ENCODE measurements around the gene BARHL2.

DNA sequence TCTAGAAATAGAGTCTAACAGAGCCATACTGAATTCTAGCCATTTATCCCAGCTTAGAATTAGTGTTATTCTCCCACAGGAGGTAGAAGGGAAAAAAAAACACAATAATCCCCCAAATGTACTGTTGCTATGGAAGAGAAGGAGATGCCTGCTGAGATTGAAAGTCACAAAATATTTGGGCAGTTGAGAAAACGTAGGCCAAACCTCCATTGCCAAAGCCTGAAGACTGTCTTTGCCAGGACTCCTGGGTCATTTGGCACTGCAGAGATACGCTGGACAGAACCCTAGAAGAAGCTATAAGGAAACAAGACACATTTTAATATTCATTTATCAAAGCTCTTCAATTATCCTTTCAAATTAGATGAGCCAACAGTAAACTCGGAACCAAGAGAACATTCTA is 22.3 kb downstream of the BARHL2 start:
- TF ChIP-seq POLR2A (IDR thresholded peaks at IDR 0.05): no peak
- TF ChIP-seq, protein P1, sequence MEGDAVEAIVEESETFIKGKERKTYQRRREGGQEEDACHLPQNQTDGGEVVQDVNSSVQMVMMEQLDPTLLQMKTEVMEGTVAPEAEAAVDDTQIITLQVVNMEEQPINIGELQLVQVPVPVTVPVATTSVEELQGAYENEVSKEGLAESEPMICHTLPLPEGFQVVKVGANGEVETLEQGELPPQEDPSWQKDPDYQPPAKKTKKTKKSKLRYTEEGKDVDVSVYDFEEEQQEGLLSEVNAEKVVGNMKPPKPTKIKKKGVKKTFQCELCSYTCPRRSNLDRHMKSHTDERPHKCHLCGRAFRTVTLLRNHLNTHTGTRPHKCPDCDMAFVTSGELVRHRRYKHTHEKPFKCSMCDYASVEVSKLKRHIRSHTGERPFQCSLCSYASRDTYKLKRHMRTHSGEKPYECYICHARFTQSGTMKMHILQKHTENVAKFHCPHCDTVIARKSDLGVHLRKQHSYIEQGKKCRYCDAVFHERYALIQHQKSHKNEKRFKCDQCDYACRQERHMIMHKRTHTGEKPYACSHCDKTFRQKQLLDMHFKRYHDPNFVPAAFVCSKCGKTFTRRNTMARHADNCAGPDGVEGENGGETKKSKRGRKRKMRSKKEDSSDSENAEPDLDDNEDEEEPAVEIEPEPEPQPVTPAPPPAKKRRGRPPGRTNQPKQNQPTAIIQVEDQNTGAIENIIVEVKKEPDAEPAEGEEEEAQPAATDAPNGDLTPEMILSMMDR (IDR thresholded peaks at IDR 0.05): no peak

Measured in breast epithelium (tissue), 3 donors.